T-helper 1 cell treated with Interleukin-12 subunit alpha and Interleukin-12 subunit beta and Interleukin-4 antibody, amounts not matched to agents 30 μg/mL and 1 μg/mL, for 36 hours (primary cell): ENCODE data around the gene RAB36.

ENCODE experiments used
- H3K27ac Mint-ChIP-seq: one replicate; pipeline ENCODE4 v1.8.0; 2021; ENCODE audit warnings: mild to moderate bottlenecking, mixed read lengths
- H3K27me3 Mint-ChIP-seq: one replicate; pipeline ENCODE4 v1.8.0; 2021; ENCODE audit warnings: low read depth, mixed read lengths
- H3K36me3 Mint-ChIP-seq: one replicate; pipeline ENCODE4 v1.8.0; 2021; ENCODE audit warnings: low read depth, mixed read lengths
- H3K4me1 Mint-ChIP-seq: one replicate; pipeline ENCODE4 v1.8.0; 2021; ENCODE audit warnings: low read depth, mixed read lengths
- H3K4me3 Mint-ChIP-seq: one replicate; pipeline ENCODE4 v1.8.0; 2021; ENCODE audit warnings: mild to moderate bottlenecking, moderate library complexity, mixed read lengths
- H3K9me3 Mint-ChIP-seq: one replicate; pipeline ENCODE4 v1.8.0; 2021; ENCODE audit warnings: mixed read lengths

The RAB36 gene

DNA sequence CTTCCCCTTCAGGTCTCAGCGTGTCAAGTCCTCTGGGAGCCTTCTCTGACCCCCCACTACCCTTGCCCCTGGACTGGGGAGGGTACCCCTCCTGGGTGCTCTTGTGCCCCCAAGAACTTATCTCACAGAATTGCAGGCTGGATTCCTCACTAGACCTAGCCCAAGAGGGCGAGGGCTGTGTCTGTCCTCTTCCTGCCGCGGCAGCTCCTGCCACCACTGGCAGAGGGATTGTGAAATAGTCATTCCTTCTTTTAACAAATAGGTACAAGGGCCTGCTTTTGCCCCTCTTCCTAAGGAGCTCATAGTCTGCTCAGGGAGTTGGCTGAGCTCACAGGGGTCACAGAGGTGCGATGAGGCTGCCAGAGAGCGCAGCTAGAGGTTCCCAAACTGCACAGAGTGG, 5.5 kb downstream of the RAB36 start:
- Mint-ChIP-seq H3K9me3 (no peaks in the 10 kb centered on the region), H3K27ac (no peak overlapping the region), H3K27me3 (peaks cover 9% of the 10 kb centered on the region), H3K4me1 (peaks cover 4% of the 10 kb centered on the region), H3K4me3 (no peak overlapping the region), H3K36me3 (no peaks in the 10 kb centered on the region)

DNA sequence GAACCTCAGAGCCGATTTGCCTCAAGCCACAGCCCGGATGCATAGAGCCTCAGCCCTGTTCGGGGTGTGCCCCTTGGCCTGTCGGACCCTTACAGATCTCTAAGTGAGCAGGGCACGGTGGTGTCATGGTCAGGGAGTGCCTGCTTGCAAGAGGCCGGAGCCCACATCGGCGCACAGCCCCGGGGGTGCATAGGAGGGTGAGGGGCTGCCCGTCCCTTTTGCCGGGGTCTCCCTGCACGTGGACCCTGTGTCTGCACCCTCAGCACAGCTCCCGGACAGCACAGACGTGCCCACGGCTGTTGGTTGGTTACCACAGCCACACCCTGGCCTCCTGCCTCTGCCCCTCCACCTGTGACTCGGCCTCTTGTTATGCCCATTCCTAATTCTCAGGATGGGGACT, 6.5 kb downstream of the RAB36 start:
- peaks cover 9% of the 10 kb centered on the region for H3K27me3 Mint-ChIP-seq
- H3K27ac Mint-ChIP-seq: no peak overlapping the region
- no peaks in the 10 kb centered on the region for H3K9me3 Mint-ChIP-seq
- H3K4me3 Mint-ChIP-seq: no peak overlapping the region
- H3K36me3 Mint-ChIP-seq: no peaks in the 10 kb centered on the region
- peaks cover 4% of the 10 kb centered on the region for H3K4me1 Mint-ChIP-seq

DNA sequence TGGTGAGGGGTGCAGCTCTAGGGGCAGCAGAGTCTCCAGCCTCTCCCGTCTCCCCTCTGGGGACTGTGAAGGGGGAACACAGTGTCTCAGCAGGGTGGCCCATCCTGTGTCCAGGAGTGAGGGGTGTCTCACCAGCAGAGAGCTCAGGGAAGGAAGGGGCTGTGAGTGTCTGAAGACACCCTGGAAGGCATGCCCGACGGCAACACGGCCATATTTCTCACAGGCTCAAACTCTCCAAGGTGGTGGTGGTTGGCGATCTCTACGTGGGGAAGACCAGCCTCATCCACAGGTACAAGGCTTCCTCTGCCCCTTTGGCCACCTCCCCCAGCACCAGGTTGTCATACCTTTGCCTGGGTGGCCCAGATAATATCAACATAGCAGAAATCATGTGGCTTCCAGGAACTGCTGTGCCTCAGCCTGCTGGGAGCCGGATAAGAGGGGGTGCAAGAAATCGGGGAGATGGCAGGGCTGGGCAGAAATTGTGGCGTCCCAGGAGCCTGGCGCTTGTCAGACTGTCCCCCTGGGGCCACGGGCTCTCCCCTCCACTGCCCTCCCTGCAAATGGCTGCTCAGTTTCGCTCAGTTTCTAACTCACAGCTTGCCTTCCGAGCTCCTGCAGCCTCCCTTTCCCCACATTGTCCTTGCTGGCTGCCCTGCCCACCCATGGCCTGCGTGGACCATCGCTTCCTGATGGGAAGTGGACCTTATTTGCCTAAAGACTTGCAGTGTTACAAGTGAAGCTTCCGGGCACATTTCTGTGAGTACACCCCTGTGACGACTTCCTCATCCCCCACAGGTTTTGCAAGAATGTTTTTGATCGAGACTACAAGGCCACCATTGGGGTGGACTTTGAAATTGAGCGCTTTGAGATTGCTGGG, 7.2 kb downstream of the RAB36 start:
- H3K9me3 Mint-ChIP-seq: no peaks in the 10 kb centered on the region
- H3K36me3 Mint-ChIP-seq: no peaks in the 10 kb centered on the region
- peaks cover 4% of the 10 kb centered on the region for H3K4me1 Mint-ChIP-seq
- peaks cover 7% of the 10 kb centered on the region for H3K27me3 Mint-ChIP-seq
- no peak overlapping the region for H3K4me3 Mint-ChIP-seq
- H3K27ac Mint-ChIP-seq: no peak overlapping the region

DNA sequence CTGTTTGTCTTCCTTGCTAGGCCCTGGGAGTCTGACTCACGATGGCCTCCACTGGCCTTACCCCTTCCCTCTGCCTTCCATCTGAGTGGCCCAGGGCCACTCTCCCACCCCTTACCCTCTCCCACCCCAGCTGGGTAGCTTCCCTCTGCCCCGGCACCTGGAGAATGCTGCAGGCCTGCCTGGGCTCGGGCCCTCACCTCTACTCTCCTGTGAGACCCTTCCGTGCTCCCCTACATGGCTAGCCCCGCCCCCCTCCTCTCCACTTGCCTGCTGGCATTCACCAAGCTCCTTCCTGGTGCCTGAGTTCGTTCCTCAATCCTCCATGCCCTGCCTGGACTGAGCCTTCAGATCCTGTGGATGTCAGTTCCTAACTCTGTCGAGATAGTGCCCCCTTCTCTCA, 8.7 kb downstream of the RAB36 start:
- Mint-ChIP-seq H3K4me1 (peaks cover 4% of the 10 kb centered on the region), H3K9me3 (no peaks in the 10 kb centered on the region), H3K27me3 (peaks cover 4% of the 10 kb centered on the region), H3K27ac (no peak overlapping the region), H3K4me3 (no peak overlapping the region), H3K36me3 (no peaks in the 10 kb centered on the region)

DNA sequence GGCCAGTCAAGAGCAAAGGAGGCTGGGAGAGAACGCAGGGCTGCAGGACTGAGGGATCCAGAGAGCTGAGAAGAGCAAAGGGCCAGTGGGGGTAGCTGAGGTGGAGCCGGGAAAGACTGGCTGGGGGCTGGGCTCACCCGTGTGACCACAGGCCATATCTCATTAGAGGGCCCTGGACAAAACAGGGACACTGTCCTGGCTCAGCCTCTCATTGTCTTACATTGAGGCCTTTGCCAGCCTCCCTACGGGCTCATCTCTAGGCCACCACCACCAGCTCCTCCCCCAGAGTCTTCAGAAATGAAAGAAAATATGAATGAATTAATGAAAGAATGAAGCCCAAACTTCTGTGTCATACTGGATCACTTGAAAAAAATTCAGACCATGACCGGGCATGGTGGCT, 9.2 kb downstream of the RAB36 start:
- peaks cover 4% of the 10 kb centered on the region for H3K27me3 Mint-ChIP-seq
- no peak overlapping the region for H3K27ac Mint-ChIP-seq
- H3K36me3 Mint-ChIP-seq: no peaks in the 10 kb centered on the region
- no peak overlapping the region for H3K4me3 Mint-ChIP-seq
- peaks cover 4% of the 10 kb centered on the region for H3K4me1 Mint-ChIP-seq
- H3K9me3 Mint-ChIP-seq: no peaks in the 10 kb centered on the region

DNA sequence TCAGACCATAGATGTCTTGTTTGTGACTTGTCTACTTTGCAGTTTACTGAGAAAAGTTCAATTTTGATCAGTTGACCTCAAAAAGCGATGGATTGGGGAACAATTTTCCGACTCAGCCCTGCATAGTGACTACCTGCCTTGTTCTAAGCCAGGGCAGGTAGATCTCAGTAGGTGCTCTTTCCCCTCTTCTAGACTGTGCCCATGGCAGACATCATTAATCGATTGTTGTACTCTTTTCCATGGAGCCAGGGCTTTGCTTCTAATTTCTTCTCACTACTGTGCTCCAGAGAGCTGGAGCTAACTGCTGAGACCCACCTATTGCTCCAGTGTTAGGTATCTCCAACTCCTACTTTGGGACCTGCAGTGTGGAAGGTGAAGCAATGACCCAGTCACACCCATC, 9.9 kb downstream of the RAB36 start:
- Mint-ChIP-seq H3K4me3 (no peak overlapping the region), H3K36me3 (no peaks in the 10 kb centered on the region), H3K27me3 (peaks cover 4% of the 10 kb centered on the region), H3K4me1 (peaks cover 4% of the 10 kb centered on the region), H3K9me3 (no peaks in the 10 kb centered on the region), H3K27ac (no peak overlapping the region)

DNA sequence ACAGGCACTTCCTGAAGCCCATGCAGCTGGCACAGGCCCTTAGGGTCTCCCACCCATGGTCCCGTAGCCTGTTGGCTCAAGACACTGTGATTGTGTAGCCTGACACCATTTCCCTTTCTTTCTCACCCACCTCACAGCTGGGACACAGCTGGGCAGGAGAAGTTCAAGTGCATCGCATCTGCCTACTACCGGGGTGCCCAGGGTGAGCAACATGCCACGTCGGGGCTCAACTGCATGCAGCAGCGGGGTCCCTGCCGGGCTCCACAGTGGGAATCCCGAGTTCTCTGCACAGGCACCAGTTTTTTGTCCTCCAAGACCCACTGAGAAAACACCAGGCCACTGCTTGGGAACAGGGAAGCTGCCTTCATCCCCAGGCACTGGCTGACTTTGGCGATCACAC, 10.6 kb downstream of the RAB36 start:
- H3K9me3 Mint-ChIP-seq: no peaks in the 10 kb centered on the region
- H3K36me3 Mint-ChIP-seq: no peaks in the 10 kb centered on the region
- peaks cover 4% of the 10 kb centered on the region for H3K4me1 Mint-ChIP-seq
- no peak overlapping the region for H3K4me3 Mint-ChIP-seq
- H3K27me3 Mint-ChIP-seq: peaks cover 4% of the 10 kb centered on the region
- H3K27ac Mint-ChIP-seq: no peak overlapping the region

DNA sequence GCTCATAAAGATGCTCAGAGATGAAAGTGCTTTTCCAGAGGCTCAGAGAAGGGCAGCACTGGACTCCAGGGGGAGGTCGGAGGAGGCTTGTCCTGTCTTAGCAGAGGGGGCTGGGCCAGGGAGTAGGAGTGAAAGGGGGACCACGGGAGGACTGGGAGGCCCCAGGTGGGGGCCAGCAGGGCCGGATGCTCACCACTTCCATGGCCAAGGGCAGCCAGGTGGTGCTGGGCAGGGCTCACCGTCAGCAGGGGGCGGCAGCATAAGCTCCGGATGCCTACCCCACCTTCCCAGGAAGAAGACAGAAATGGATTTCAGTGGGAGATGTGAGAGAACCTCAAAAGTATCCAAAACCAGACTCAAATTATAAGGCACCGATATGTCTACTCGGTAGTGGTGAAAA, 11.0 kb downstream of the RAB36 start:
- no peak overlapping the region for H3K4me3 Mint-ChIP-seq
- no peaks in the 10 kb centered on the region for H3K9me3 Mint-ChIP-seq
- H3K36me3 Mint-ChIP-seq: no peaks in the 10 kb centered on the region
- no peak overlapping the region for H3K27ac Mint-ChIP-seq
- peaks cover 4% of the 10 kb centered on the region for H3K4me1 Mint-ChIP-seq
- H3K27me3 Mint-ChIP-seq: peaks cover 4% of the 10 kb centered on the region

DNA sequence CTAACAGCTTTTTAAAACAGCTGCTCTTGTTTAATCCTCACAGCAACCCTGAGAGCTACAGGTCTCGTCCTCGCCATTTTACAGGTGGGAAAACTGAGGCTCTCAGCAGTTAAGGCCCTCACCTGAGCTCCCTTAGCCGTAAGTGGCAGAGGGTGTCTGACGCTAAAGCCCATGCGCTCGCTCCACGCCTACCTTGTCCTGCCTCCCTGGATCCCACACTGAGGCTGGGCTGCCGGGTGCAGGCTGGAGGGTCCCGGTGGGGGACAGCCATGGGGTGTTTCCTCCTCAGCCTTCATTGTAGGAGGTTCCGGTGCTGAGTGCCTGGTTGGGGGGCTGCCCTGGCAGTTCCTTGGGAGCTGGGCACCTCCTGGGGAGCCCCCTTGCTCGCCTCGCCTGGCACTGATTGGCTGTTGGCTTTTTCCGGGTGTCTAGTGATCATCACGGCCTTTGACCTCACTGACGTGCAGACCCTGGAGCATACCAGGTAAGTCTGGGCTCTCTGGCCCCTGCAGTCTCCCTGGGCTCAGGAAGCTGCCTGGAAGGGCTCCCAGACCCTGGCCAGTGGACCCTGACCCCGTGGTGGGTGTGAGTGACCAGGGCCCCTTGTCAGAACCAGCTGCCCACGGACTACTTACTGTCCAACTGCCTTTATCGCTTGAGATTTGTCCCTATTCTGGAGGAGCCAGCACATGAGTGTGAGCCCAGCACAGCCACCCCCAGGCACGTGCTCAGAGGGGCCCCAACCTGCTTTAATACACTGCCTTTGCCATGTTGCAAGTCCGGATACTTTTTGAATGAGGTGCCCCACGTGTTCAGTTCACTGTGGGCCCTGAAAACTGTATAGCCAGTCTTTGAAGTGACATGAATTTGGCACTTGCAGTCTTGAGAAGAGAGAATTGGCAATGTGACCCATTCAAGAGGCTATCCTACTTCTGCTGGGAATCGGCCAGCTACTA, 12.6 kb downstream of the RAB36 start:
- Mint-ChIP-seq H3K9me3 (no peaks in the 10 kb centered on the region), H3K27ac (no peak overlapping the region), H3K27me3 (peaks cover 4% of the 10 kb centered on the region), H3K4me1 (peaks cover 2% of the 10 kb centered on the region), H3K4me3 (no peak overlapping the region), H3K36me3 (no peaks in the 10 kb centered on the region)

DNA sequence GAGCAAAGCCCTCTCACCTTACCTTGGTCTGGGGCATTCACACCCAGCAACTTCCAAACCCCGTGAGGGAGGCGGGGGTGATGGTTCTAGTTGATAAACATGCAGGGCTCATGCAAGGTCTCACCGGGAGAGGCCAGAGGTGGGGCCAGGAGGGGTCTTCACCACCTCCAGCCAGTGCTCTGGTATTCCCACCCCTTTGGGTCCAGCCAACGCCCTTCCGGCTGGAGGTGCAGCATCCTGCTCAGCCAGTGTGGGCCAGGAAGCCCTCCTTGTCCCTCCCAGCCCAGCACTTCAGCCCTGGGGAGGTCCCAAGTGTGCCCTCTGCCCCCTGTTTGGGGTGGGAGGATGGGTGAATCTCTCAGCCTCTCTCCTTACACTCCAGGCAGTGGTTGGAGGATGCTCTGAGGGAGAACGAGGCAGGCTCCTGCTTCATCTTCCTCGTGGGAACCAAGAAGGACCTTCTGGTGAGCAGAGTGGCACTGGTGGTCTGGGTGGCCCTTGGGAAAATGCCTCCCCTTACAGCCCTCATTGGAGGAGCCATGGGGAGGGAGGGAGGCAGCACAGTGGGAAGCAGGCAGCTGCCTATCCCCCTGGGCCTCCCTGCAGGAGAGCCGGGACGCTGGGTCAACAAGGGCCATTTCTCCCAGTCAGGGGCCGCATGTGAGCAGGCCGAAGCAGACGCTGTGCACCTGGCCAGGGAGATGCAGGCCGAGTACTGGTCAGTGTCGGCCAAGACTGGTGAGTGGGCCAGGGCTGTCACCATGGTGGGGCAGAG, 13.4 kb downstream of the RAB36 start:
- peaks cover 4% of the 10 kb centered on the region for H3K27me3 Mint-ChIP-seq
- no peaks in the 10 kb centered on the region for H3K9me3 Mint-ChIP-seq
- H3K27ac Mint-ChIP-seq: no peak overlapping the region
- no peaks in the 10 kb centered on the region for H3K36me3 Mint-ChIP-seq
- H3K4me1 Mint-ChIP-seq: no peaks in the 10 kb centered on the region
- H3K4me3 Mint-ChIP-seq: no peak overlapping the region

DNA sequence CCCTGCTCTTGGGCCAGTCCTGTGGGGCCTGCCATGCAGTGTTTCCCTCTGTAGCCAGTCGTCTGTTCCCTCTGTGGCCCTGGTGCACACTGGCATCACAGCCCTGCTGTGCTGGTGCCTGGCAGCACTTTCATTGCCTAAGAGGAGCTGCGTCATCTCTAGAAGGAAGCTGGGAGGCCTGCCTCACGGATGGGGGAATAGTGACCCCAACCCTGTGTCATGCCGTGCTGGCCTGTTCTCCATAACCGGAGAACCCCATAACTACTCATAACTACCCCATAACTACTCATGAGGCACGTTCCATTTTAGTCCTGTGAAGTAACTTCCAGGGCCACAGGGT, 14.0 kb downstream of the RAB36 start:
- Mint-ChIP-seq H3K9me3 (no peaks in the 10 kb centered on the region), H3K4me1 (no peaks in the 10 kb centered on the region), H3K36me3 (no peaks in the 10 kb centered on the region), H3K27ac (no peak overlapping the region), H3K27me3 (peaks cover 4% of the 10 kb centered on the region), H3K4me3 (no peak overlapping the region)

DNA sequence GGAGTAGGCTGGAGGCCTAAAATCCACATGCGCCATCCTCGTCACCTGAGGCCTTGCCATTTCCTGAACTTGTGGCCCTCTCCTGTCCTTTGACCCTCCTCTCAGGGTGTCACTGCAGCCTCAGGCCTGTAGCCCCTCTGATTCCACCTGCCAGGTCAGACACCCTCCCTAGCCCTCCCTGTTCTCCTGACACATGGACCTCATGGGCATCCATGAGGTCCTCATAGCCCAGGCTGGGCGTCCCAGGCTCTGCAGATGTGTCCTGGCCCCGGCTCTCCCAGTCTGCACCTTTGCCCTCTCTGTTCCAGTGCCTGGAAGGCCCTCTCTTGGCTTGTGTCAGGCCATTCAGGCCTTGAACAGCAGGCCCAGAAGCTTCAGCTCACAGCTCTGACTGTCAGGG, 15.8 kb downstream of the RAB36 start:
- Mint-ChIP-seq H3K4me1 (no peaks in the 10 kb centered on the region), H3K27ac (no peak overlapping the region), H3K27me3 (no peaks in the 10 kb centered on the region), H3K9me3 (no peaks in the 10 kb centered on the region), H3K4me3 (no peak overlapping the region), H3K36me3 (no peaks in the 10 kb centered on the region)

DNA sequence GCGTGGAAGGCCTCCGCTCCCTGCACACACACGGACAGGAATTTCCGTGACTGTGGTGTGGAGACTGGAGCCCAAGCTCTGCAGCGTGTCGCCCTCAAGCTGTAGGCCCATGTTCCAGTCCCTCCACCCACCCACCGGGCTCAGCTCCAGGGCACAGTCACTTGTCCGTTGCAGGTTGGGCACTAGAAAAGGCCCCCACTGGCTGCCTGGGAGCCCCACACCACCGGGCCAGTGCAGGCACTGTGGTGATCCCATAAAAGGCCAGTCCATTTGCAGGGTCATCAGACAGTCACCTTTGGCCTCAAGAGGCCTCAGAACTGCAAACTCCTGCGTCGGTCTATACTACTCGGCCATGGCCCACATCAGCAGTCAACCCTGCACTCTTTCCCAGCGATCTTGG, 16.3 kb downstream of the RAB36 start:
- H3K4me1 Mint-ChIP-seq: no peaks in the 10 kb centered on the region
- H3K9me3 Mint-ChIP-seq: no peaks in the 10 kb centered on the region
- H3K36me3 Mint-ChIP-seq: no peaks in the 10 kb centered on the region
- H3K27me3 Mint-ChIP-seq: no peaks in the 10 kb centered on the region
- H3K4me3 Mint-ChIP-seq: no peak overlapping the region
- no peak overlapping the region for H3K27ac Mint-ChIP-seq

DNA sequence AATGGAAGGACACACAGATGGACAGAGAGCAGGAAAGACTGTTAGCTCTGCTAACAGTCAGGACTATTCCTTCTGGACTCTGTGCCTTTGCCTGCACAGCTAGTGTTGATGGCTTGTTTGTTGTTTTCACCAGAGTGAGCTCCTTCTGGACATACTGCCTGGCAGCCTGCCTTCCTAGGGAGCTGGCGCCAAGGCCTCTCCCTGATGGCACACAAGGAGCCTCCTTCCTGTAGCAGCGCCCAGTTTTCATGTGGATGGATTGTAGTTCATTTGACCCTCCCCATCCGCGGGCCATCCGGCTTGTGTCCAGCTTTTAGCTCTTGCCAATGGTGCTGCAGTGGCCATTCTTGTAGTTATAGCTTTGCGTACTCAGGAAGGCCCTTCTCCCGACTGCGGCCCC, 18.4 kb downstream of the RAB36 start:
- no peaks in the 10 kb centered on the region for H3K27me3 Mint-ChIP-seq
- no peaks in the 10 kb centered on the region for H3K9me3 Mint-ChIP-seq
- H3K36me3 Mint-ChIP-seq: no peaks in the 10 kb centered on the region
- no peaks in the 10 kb centered on the region for H3K4me1 Mint-ChIP-seq
- H3K27ac Mint-ChIP-seq: no peak overlapping the region
- no peak overlapping the region for H3K4me3 Mint-ChIP-seq
